Lower leg skin (tissue), 3 donors: ENCODE measurements around the gene CLK2.

Source experiments
- CTCF ChIP-seq, 3 donors: fragments of 450-650 bp; IDR thresholded peaks; one replicate each; pipeline ENCODE4 v1.5.1; 2016; ENCODE audit warnings: antibody characterized with exemption in 3 of 3, mild to moderate bottlenecking in 3 of 3, moderate library complexity in 2 of 3
- POLR2A ChIP-seq, 2 donors: fragments of 450-650 bp; IDR thresholded peaks; one replicate each; pipeline ENCODE4 v1.6.1; 2016 to 2017; ENCODE audit warnings: antibody characterized with exemption in 2 of 2, mild to moderate bottlenecking in 1 of 2, moderate library complexity in 1 of 2

- TF ChIP-seq CTCF (IDR thresholded peaks at IDR 0.05) = no peak
- no peak for TF ChIP-seq POLR2A (IDR thresholded peaks at IDR 0.05)
Measured at GRCh38 chr1:155285631-155286044, 12.3 kb upstream of the CLK2 start.
